IMR-90 (cell line): ENCODE data around the gene SCIN. TPM values are rescaled to one million over a fixed set of nuclear protein-coding genes. Genes with fewer than 3 reads are reported as not detected.
"Not testable (repeated sequence)": the region's sequence is repeated elsewhere in the genome, so short reads cannot be mapped to it uniquely, and the experiment has no call there.

ENCODE experiments used
- ATAC-seq: fragments of 200-7000 bp; cut with Tn5 transposase; 2 replicates; pipeline ENCODE4 v1.9.1; 2020; ENCODE audit warnings: low read depth, mild to moderate bottlenecking, moderate library complexity
- BruUV-seq: library from RNA; stranded (reverse); fragments of 400-500 nt; replicated peaks from 2 replicates; lab custom pipeline; 2021; lab: Mats Ljungman, UMichigan
- CTCF ChIA-PET: fragments of 300-600 bp; formaldehyde crosslinking; extraction: SDS; loops from one replicate; lab custom pipeline; 2021; ENCODE audit warnings: antibody characterized with exemption; lab: Yijun Ruan, JAX
- POLR2A ChIA-PET: fragments of 300-600 bp; sonication (Branson Sonifier 250); formaldehyde crosslinking; loops from one replicate; lab custom pipeline; 2022; ENCODE audit warnings: antibody characterized with exemption; ENCODE audit not compliant: unreplicated experiment; lab: Charles Lee
- DNase-seq: peaks from one replicate; pipeline ENCODE4 v3.0.0; 2013
- H2AFZ ChIP-seq: replicated peaks from 2 replicates; pipeline ENCODE3; 2013; ENCODE audit warnings: low read length, mild to moderate bottlenecking; ENCODE audit not compliant: poor library complexity
- H2AK5ac ChIP-seq: 2 replicates; pipeline ENCODE4 v1.6.1; 2013; ENCODE audit warnings: low read depth, low read length, inconsistent platforms
- H2AK9ac ChIP-seq: replicated peaks from 2 replicates; pipeline ENCODE3; 2013; ENCODE audit warnings: mild to moderate bottlenecking, low read depth, low read length, moderate library complexity; ENCODE audit not compliant: poor library complexity
- H2BK120ac ChIP-seq: 2 replicates; pipeline ENCODE4 v1.6.1; 2013; ENCODE audit warnings: low read depth, low read length, inconsistent platforms
- H2BK15ac ChIP-seq: 3 replicates; pipeline ENCODE4 v1.6.1; 2013; ENCODE audit warnings: low read depth, low read length, inconsistent platforms
- H2BK20ac ChIP-seq: 2 replicates; pipeline ENCODE4 v1.6.1; 2013; ENCODE audit warnings: low read depth, mild to moderate bottlenecking, inconsistent platforms, low read length, moderate library complexity
- H2BK5ac ChIP-seq: 2 replicates; pipeline ENCODE4 v1.6.1; 2013; ENCODE audit warnings: mild to moderate bottlenecking, low read depth, low read length, inconsistent platforms; ENCODE audit not compliant: poor library complexity, severe bottlenecking
- H3K14ac ChIP-seq: replicated peaks from 2 replicates; pipeline ENCODE4 v1.6.1; 2013; ENCODE audit warnings: low read depth, low read length, inconsistent platforms
- H3K18ac ChIP-seq: 2 replicates; pipeline ENCODE4 v1.6.1; 2013; ENCODE audit warnings: low read depth, low read length, control low read depth
- H3K23ac ChIP-seq: 2 replicates; pipeline ENCODE4 v1.6.1; 2013; ENCODE audit warnings: low read depth, low read length, inconsistent platforms
- H3K27ac ChIP-seq: 2 replicates; pipeline ENCODE4 v1.5.1; 2013; ENCODE audit warnings: mild to moderate bottlenecking, control low read depth, low read length; ENCODE audit not compliant: insufficient read depth
- H3K27me3 ChIP-seq: 2 replicates; pipeline ENCODE4 v1.6.1; 2013; ENCODE audit warnings: low read length; ENCODE audit not compliant: control insufficient read depth, insufficient read depth
- H3K36me3 ChIP-seq: 2 replicates; pipeline ENCODE4 v1.6.1; 2013; ENCODE audit warnings: low read length, mixed read lengths; ENCODE audit not compliant: control insufficient read depth, insufficient read depth
- H3K4ac ChIP-seq: 2 replicates; pipeline ENCODE4 v1.6.1; 2013; ENCODE audit warnings: low read depth, low read length, inconsistent platforms
- H3K4me1 ChIP-seq: 2 replicates; pipeline ENCODE4 v1.6.1; 2013; ENCODE audit warnings: low read length, mixed read lengths; ENCODE audit not compliant: control insufficient read depth, insufficient read depth
- H3K4me2 ChIP-seq: 2 replicates; pipeline ENCODE4 v1.6.1; 2013; ENCODE audit warnings: low read depth, mild to moderate bottlenecking, control low read depth, low read length, moderate library complexity
- H3K4me3 ChIP-seq: 2 replicates; pipeline ENCODE4 v1.5.1; 2013; ENCODE audit warnings: low read depth, mild to moderate bottlenecking, control low read depth, low read length, moderate library complexity; ENCODE audit not compliant: insufficient read depth
- H3K56ac ChIP-seq: 2 replicates; pipeline ENCODE4 v1.6.1; 2013; ENCODE audit warnings: low read length, inconsistent platforms; ENCODE audit not compliant: insufficient read depth; ENCODE audit errors: extremely low read depth
- H3K79me1 ChIP-seq, 2 experiments: 2 replicates each; pipeline ENCODE4 v1.6.1; 2013; ENCODE audit warnings: low read length in 2 of 2, inconsistent platforms in 1 of 2, low read depth in 1 of 2
- H3K9ac ChIP-seq: 2 replicates; pipeline ENCODE4 v1.6.1; 2013; ENCODE audit warnings: low read depth, low read length, control low read depth
- H3K9me1 ChIP-seq: 2 replicates; pipeline ENCODE4 v1.6.1; 2013; ENCODE audit warnings: low read length, inconsistent platforms; ENCODE audit not compliant: insufficient read depth
- H3K9me3 ChIP-seq: 2 replicates; pipeline ENCODE4 v1.6.1; 2013; ENCODE audit warnings: low read length; ENCODE audit not compliant: control insufficient read depth, insufficient read depth
- H4K20me1 ChIP-seq: 2 replicates; pipeline ENCODE4 v1.6.1; 2013; ENCODE audit warnings: low read length, inconsistent platforms; ENCODE audit not compliant: insufficient read depth
- H4K5ac ChIP-seq: 2 replicates; pipeline ENCODE4 v1.6.1; 2013; ENCODE audit warnings: mild to moderate bottlenecking, low read depth, low read length, control low read depth
- H4K8ac ChIP-seq, 2 experiments: 2 replicates each; pipeline ENCODE4 v1.6.1; 2013; ENCODE audit warnings: low read depth in 2 of 2, low read length in 2 of 2, control low read depth in 1 of 2, inconsistent platforms in 1 of 2
- H4K91ac ChIP-seq: 2 replicates; pipeline ENCODE4 v1.6.1; 2013; ENCODE audit warnings: low read depth, low read length, inconsistent platforms; ENCODE audit not compliant: insufficient read depth
- CHD1 ChIP-seq: IDR thresholded peaks from 2 replicates; pipeline ENCODE4 v1.6.1; 2012; ENCODE audit warnings: low read depth, low read length, improper control_type of control experiment
- MAFK ChIP-seq: IDR thresholded peaks from 2 replicates; pipeline ENCODE4 v1.6.1; 2012; ENCODE audit warnings: low read depth, low read length, improper control_type of control experiment
- POLR2A ChIP-seq: IDR thresholded peaks from 2 replicates; pipeline ENCODE4 v1.6.1; 2012; ENCODE audit warnings: mild to moderate bottlenecking, low read depth, low read length
- RFX5 ChIP-seq: IDR thresholded peaks from 2 replicates; pipeline ENCODE4 v1.8.0; 2012; ENCODE audit warnings: low read depth, mild to moderate bottlenecking, low read length, moderate library complexity
- SMC3 ChIP-seq: fragments of 150-350 bp; IDR thresholded peaks from 2 replicates; pipeline ENCODE4 v1.6.1; 2016; ENCODE audit warnings: low read depth, mild to moderate bottlenecking, antibody characterized with exemption, low read length, moderate library complexity
- WGBS, 2 experiments: methylation state at CpG; one replicate each; pipeline versions ENCODE4 v1.1.5 to v1.1.7; 2013; ENCODE audit warnings: missing lambda C conversion rate in 2 of 2; ENCODE audit not compliant: insufficient read length in 1 of 2; ENCODE audit errors: extremely low coverage in 2 of 2; 5-methylcytosine and 5-hydroxymethylcytosine counted together
- dilution Hi-C: fragments of 300-500 bp; cut with HindIII; formaldehyde crosslinking; loops from one replicate; pipeline ENCODE4 v1.14.3; 2018; ENCODE audit warnings: low sequenced_read_pairs; ENCODE audit not compliant: unreplicated experiment
- in situ Hi-C: fragments of 300-500 bp; cut with MboI; formaldehyde crosslinking; loops from 3 replicates; pipeline ENCODE4 v1.14.3; 2019; ENCODE audit warnings: low sequenced_read_pairs, inconsistent platforms, mixed read lengths
- intact Hi-C: fragments of 100-400 bp; cut with micrococcal nuclease; formaldehyde crosslinking; loops from 2 replicates; pipeline ENCODE4 v1.10.0; 2022
- polyA plus RNA-seq, 3 experiments: library from polyadenylated mRNA; depleted of rRNA; stranded (reverse); fragments of >200 nt; gene quantifications; 2 replicates each; pipeline ENCODE4 v1.2.3, GENCODE V29; 2012; ENCODE audit warnings: low replicate concordance in 1 of 3
- total RNA-seq: library from RNA; depleted of rRNA; stranded (reverse); fragments of >200 nt; gene quantifications from 2 replicates; pipeline ENCODE4 v1.2.3, GENCODE V29; 2012

SCIN gene
- total and polyA plus RNA-seq, 2 of the 4 experiments (the other 2 are of a cell fraction), result under 0.01 to 0.05 TPM

DNA sequence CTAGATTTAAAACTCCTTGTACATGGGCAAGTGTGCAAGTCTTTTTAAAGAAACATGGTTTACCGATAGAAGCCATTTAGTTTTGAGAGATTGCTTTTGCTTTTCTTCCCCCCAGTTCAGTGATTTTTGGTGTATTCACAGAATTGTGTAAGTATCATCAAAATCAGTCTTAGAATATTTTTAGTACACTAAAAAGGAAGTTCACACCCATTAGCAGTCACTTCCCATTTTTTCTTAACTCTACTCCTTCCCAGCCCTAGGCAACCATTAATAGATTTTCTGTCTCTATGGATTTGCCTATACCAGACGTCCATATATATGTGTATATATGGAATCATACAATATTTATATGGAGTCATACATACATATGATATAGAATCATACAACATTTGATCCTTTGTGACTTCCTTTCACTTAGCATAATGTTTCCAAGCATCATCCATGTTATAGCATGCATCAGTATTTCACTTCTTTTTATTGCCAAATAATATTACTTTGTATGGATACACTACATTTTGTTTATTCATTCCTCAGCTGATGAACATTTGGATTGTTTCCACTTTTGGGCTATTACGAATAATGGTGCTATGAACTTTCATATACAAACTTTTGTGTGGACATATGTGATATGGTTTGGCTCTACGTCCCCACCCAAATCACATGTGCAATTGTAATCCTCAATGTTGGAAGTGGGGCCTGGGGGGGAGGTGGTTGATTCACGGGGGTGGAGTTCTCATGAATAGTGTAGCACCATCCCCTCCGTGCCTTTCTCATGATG is 100.4 kb downstream of the SCIN start:
- Histone ChIP-seq H3K4ac (peak overlapping the region; percentile 66), H2BK20ac (peak overlapping the region; percentile 14; the same call in 1 of the 2 replicates), H4K91ac (peak overlapping the region; percentile 34; the same call in 1 of the 2 replicates), H4K20me1 (no peaks in the 10 kb centered on the region), H3K18ac (peak overlapping the region; percentile 48), H3K23ac (peak overlapping the region; percentile 8; the same call in 1 of the 2 replicates), H3K27ac (no peak overlapping the region), H4K8ac (peak overlapping the region in 1 of 2 experiments; percentile 72; a peak in 2 of 4 replicates), H3K9me1 (peaks cover 7% of the 10 kb centered on the region; the same call in 1 of the 2 replicates), H3K9ac (no peak overlapping the region), H2AK5ac (no peak overlapping the region; the same call in 1 of the 2 replicates), H2BK15ac (peak overlapping the region; percentile 77; the same call in 2 of the 3 replicates), H2AFZ (no peak overlapping the region), H2BK5ac (peak overlapping the region; percentile 81), H3K56ac (no peak overlapping the region), H3K4me3 (no peak overlapping the region), H4K5ac (peak overlapping the region; percentile 78; the same call in 1 of the 2 replicates), H3K14ac (0 out of 2 replicates have a peak overlapping the region, but pooled peaks have one; percentile 43), H3K79me1 (no peaks in the 10 kb centered on the region), H3K4me1 (peaks cover 9% of the 10 kb centered on the region), H3K27me3 (no peaks in the 10 kb centered on the region), H2BK120ac (peak overlapping the region; percentile 70), H3K36me3 (no peaks in the 10 kb centered on the region), H2AK9ac (no peak overlapping the region), H3K9me3 (peaks cover 2% of the 10 kb centered on the region; the same call in 1 of the 2 replicates), H3K4me2 (no peak overlapping the region)
- in situ Hi-C loops, result loop anchor here (25.0 kb wide), 1 partner anchor 1316 kb away; the partner anchor contains the start of gene ETV1
- ChIA-PET POLR2A (no interaction called here), CTCF (interaction anchor here (0.7 to 1.3 kb wide), 2 partner anchors 11 to 722 kb away, joined by 3 read pairs; no protein-coding TSS in a partner anchor)
- ATAC-seq, result no peak
- WGBS, 2 experiments, result no CpG with 5 or more reads among the region's 6 CpGs
- intact Hi-C loops, result no loop called here
- dilution Hi-C loops, result no loop called here
- peak; percentile 41 for DNase-seq
- no peak for TF ChIP-seq RFX5
- no peak for TF ChIP-seq CHD1
- TF ChIP-seq SMC3, result no peak
- TF ChIP-seq POLR2A, result no peak
- TF ChIP-seq MAFK, result no peak
- no TSS peak for BruUV-seq

DNA sequence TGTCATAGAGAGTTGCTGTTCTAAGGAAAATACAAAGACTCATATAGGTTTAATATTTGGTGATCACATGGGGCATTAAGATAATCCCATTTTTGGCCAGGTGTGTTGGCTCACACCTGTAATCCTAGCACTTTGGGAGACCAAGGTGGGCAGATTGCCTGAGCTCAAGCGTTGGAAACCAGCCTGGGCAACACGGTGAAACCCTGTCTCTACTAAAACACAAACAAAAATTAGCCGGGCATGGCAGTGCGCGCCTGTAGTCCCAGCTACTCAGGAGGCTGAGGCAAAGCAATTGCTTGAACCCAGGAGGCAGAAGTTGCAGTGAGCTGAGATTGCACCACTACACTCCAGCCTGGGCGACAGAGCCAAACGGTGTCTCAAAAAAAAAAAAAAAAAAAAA is 102.9 kb downstream of the SCIN start:
- DNase-seq, H3K18ac ChIP-seq, H4K91ac ChIP-seq, H3K4me1 ChIP-seq, H4K20me1 ChIP-seq, H3K79me1 ChIP-seq, H3K14ac ChIP-seq, H2AK9ac ChIP-seq, H4K5ac ChIP-seq, BruUV-seq, H3K9me1 ChIP-seq, H3K27ac ChIP-seq, H2BK120ac ChIP-seq, ATAC-seq, H3K36me3 ChIP-seq, H3K23ac ChIP-seq, intact Hi-C loops, H2BK15ac ChIP-seq, CTCF ChIA-PET, H3K4ac ChIP-seq, H2AK5ac ChIP-seq, dilution Hi-C loops, H3K9me3 ChIP-seq, H2BK20ac ChIP-seq, H3K4me3 ChIP-seq, H3K56ac ChIP-seq, H4K8ac ChIP-seq, H2AFZ ChIP-seq, H3K27me3 ChIP-seq, H2BK5ac ChIP-seq, POLR2A ChIA-PET, H3K9ac ChIP-seq, H3K4me2 ChIP-seq: not testable (repeated sequence)
- no CpG with 5 or more reads among the region's 7 CpGs for WGBS, 2 experiments
- in situ Hi-C loops, result loop anchor here (25.0 kb wide), 1 partner anchor 1314 kb away; the partner anchor contains the start of gene ETV1
